ENCODE results near the gene BRMS1.

Gene BRMS1

GRCh38 chr11:66302656-66303055 is 42.2 kb downstream of the BRMS1 start:
- DNase-seq (ENCODE audit: low spot score) = no peak

DNA sequence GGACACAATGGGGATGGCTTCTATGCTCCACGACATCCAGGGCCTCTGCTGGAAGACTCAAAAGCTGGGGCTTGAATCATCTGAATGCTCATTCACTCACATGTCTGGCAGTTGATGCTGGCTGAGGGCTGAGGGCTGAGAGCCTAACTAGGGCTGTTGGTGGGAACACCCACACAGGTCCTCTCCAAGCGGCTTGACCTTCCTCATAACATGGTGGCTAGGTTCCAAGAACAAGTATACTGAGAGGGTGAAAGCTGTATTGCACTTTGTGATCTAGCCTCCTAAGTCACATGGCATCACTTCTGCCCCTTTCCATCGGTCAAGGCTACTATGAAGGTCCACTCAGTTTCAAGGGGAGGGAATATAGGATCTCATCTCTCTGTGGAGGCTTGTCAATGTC is 45.7 kb downstream of the BRMS1 start:
- no peak for DNase-seq (ENCODE audit: low spot score)

GRCh38 chr11:66297610-66298009 is 47.3 kb downstream of the BRMS1 start:
- no peak for DNase-seq (ENCODE audit: low spot score)

DNA sequence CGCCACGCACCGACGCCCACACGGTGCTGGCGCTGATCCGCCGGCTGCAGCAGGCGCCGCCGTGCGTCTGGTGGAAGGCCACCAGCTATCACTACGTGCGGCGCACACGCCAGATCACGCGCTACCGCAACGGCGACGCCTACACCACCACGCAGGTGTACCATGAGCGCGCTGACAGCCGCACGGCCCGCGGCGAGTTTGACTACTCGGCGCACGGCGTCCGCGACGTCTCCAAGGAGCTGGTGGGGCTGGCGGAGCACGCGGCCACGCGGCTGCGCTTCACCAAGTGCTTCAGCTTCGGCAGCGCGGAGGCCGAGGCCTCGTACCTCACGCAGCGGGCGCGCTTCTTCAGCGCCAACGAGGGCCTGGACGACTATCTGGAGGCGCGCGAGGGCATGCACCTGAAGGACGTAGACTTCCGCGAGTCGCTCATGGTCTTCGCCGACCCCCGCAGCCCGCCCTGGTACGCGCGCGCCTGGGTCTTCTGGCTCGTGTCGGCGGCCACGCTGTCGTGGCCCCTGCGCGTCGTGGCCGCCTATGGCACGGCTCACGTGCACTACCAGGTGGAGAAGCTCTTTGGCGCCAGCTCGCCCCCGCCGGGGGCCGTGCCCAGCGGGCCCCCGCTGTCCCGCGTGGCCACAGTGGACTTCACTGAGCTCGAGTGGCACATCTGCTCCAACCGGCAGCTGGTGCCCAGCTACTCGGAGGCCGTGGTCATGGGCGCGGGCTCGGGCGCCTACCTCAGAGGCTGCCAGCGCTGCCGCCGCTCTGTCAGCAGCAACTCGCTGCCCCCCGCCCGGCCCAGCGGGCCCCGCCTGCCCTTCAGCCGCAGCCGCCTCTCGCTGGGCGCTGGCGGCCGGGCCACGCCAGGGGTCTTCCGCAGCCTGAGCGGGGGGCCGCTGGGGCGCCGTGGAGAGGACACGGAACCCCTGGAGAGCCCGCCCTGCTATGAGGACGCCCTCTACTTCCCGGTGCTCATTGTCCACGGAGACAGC is 50.0 kb downstream of the BRMS1 start:
- no peak for DNase-seq (ENCODE audit: low spot score)

- DNase-seq (ENCODE audit: low spot score) = no peak
These were observed 50.9 kb downstream of the BRMS1 start for GRCh38 chr11:66293777-66294625.

GRCh38 chr11:66293352-66293751 is 51.6 kb downstream of the BRMS1 start:
- no peak for DNase-seq (ENCODE audit: low spot score)

- no peak for DNase-seq (ENCODE audit: low spot score)
These were observed 52.2 kb downstream of the BRMS1 start for GRCh38 chr11:66292543-66293332.

GRCh38 chr11:66291706-66292542 is 53.0 kb downstream of the BRMS1 start, which contains the start of gene TMEM151A:
TSS of gene TMEM151A (plus strand) at chr11:66291894. CDS start at chr11:66292014, 120 bp downstream.
- DNase-seq (ENCODE audit: low spot score) = peak; percentile 44

- DNase-seq (ENCODE audit: low spot score) = no peak
These were observed 53.6 kb downstream of the BRMS1 start for GRCh38 chr11:66291303-66291705.

DNA sequence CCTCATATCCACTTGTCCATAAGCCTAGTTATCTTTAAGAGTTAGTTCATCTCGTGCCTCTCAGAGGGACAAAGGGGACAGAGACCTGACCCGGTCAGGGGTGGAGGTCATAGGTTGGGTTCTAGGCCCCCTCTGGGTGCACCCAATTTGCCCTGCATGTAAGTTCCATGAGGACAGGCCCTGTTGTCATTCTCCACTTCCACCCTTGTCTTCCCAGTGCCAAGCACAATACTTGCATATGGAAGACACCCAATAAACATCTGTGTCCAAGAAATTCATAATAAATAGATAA is 54.6 kb downstream of the BRMS1 start:
- no peak for DNase-seq (ENCODE audit: low spot score)

DNA sequence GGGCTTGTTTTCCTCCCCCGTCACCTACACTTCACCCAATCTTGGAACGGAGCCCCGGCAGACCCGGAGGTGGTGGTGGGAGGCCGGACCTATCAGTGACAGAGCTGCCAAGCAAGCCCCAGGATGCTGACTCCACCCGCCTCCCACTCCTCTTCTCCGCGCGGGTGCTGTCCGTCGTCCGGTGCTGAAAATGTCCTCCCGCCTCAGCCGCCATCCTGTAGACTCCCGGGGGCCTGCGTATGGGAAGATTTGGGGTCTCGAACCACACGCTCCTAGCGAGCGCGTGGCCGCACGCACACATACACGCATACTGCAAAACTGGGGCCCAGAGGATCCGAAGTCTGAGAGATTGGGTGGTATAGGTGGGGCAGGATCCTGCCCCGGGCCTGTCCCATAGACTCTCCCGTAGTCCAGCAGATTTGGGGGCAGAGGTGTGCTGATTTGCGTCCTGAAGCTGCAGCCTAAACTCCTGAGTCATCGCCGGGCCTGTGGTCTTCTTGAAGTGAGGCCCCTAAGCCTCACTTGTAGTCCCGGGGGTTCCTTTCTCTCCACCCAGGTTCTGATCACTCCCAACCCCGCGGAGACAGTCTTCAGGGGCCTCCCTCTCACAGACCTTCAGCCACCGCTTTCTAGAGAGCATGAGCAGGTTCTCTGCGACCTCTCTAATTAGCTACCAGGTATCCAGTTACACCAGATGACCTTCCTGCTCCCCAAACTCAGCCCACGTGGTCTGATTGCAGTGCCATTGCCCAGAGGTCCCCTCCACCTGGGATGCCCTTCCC is 55.2 kb downstream of the BRMS1 start:
- peak; percentile 79 for DNase-seq (ENCODE audit: low spot score)

- peak; percentile 100 for DNase-seq (ENCODE audit: low spot score)
These were observed 56.0 kb downstream of the BRMS1 start, which contains the start of gene YIF1A for GRCh38 chr11:66288671-66289547. TSS of gene YIF1A (minus strand) at chr11:66289143. CDS start at chr11:66288985, 158 bp downstream.

DNA sequence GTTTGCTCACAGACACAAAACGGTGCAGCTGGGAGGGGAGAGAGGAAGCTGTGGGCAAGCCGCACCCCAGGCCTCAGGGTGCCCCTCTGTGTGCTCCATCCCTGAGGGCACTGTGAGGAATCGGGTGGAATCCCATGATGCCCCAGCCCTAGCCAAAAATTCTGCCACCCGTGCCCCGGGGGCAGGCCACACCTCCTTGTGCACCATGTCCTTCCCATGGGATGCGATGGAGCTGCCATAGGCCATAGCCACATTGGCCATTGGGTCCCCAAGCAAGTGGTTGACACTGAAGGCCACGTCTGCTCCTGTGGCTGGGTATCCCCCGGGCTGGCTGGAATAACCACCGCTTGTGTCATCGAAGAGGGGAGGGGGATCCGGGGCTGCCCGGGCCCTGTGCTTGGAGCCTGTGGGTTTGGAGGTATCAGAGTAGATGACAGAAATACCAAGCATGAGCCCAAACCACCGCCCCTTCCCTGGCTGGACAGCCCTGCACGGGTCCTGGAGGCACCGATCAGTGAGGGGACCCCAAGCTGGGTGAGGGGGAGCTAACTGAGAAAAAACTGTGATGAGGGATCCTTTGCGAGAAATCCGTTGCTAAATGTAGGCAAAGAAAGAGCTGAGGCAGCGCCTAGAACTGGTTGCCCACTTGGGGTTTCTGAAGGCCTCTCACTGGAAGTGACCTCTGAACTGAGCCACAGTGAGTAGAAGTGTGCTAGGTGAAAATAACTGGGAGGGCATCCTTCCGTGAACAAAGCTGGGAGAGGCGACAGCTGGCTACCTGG is 56.8 kb downstream of the BRMS1 start:
- DNase-seq (ENCODE audit: low spot score) = no peak

Data from germinal center (tissue), 1 donor.